ENCODE measurements around the gene NES. TPM values are rescaled to one million over a fixed set of nuclear protein-coding genes. Genes with fewer than 3 reads are reported as not detected.

NES gene
- total and polyA plus RNA-seq, 2 of the 8 experiments (the other 6 are each of a cell fraction or from before 2014, with no cell fraction given) = 13.3 to 135 TPM

GRCh38 chr1:156673387-156674121 lies 3.7 kb downstream of the NES start (continued):
- TF ChIP-seq BACH1 (IDR thresholded peaks at IDR 0.05; ENCODE audit: low read length) (0 out of 2 replicates have a peak, but pooled peaks have one; percentile 36), TAF1 (IDR thresholded peaks at IDR 0.05; ENCODE audit: low read depth, low read length) (peak; percentile 53; the same call in 1 of the 2 replicates), TAF7 (optimal IDR thresholded peaks at IDR 0.05; ENCODE audit: borderline replicate concordance, low read depth, low read length) (no peak), BRCA1 (IDR thresholded peaks at IDR 0.05; ENCODE audit: low read depth, low read length) (no peak), SP2 (IDR thresholded peaks at IDR 0.05; ENCODE audit: low read length) (no peak), SRF (IDR thresholded peaks at IDR 0.05; ENCODE audit: low read depth, low read length) (no peak), TEAD4 (IDR thresholded peaks at IDR 0.05; ENCODE audit: low read depth, low read length) (peak; percentile 67), KDM4A (IDR thresholded peaks at IDR 0.05; ENCODE audit: low read depth, low read length, severe bottlenecking) (no peak), SUZ12 (IDR thresholded peaks at IDR 0.05; ENCODE audit: low read length) (no peak), YY1 (IDR thresholded peaks at IDR 0.05; ENCODE audit: low read depth, low read length) (no peak), KDM1A (IDR thresholded peaks at IDR 0.05; ENCODE audit: borderline replicate concordance, low read length) (no peak), SIRT6 (IDR thresholded peaks at IDR 0.05; ENCODE audit: low read length) (no peak)
- TF ChIP-seq, protein P1, sequence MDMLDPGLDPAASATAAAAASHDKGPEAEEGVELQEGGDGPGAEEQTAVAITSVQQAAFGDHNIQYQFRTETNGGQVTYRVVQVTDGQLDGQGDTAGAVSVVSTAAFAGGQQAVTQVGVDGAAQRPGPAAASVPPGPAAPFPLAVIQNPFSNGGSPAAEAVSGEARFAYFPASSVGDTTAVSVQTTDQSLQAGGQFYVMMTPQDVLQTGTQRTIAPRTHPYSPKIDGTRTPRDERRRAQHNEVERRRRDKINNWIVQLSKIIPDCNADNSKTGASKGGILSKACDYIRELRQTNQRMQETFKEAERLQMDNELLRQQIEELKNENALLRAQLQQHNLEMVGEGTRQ (IDR thresholded peaks at IDR 0.05; ENCODE audit: low read length) = 0 out of 2 replicates have a peak, but pooled peaks have one; percentile 4
- TF ChIP-seq, protein P2, sequence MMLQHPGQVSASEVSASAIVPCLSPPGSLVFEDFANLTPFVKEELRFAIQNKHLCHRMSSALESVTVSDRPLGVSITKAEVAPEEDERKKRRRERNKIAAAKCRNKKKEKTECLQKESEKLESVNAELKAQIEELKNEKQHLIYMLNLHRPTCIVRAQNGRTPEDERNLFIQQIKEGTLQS (IDR thresholded peaks at IDR 0.05; ENCODE audit: insufficient read depth, low read depth, low read length) = 0 out of 2 replicates have a peak, but pooled peaks have one; percentile 36
